Smooth muscle cell (in vitro differentiated cells): ENCODE measurements around the gene AURKAIP1. TPM values are rescaled to one million over a fixed set of nuclear protein-coding genes. Genes with fewer than 3 reads are reported as not detected.

Experiments
- DNase-seq: peaks from one replicate; lab custom pipeline; 2025; ENCODE audit not compliant: unreplicated experiment; lab: John Stamatoyannopoulos, UW
- H2AFZ ChIP-seq: fragments of 200-600 bp; sonication (generic); 2 replicates; pipeline ENCODE4 v1.6.0; 2016; ENCODE audit warnings: antibody characterized with exemption, low read depth, mild to moderate bottlenecking
- H3F3A ChIP-seq: fragments of 200-600 bp; sonication (generic); 2 replicates; pipeline ENCODE4 v1.6.0; 2017; ENCODE audit warnings: antibody characterized with exemption, low read depth
- H3K27ac ChIP-seq: fragments of 200-600 bp; sonication (generic); 2 replicates; pipeline ENCODE4 v1.5.1; 2016; ENCODE audit warnings: low read depth, mild to moderate bottlenecking
- H3K27me3 ChIP-seq: fragments of 200-600 bp; sonication (generic); 2 replicates; pipeline ENCODE4 v1.6.1; 2016; ENCODE audit warnings: low read depth, mild to moderate bottlenecking
- H3K36me3 ChIP-seq: fragments of 200-600 bp; sonication (generic); 2 replicates; pipeline ENCODE4 v1.5.1; 2016; ENCODE audit warnings: low read depth
- H3K4me1 ChIP-seq: fragments of 200-600 bp; sonication (generic); 2 replicates; pipeline ENCODE4 v1.5.1; 2016; ENCODE audit warnings: low read depth
- H3K4me2 ChIP-seq: fragments of 200-600 bp; sonication (generic); 2 replicates; pipeline ENCODE4 v1.6.0; 2016; ENCODE audit warnings: mild to moderate bottlenecking
- H3K4me3 ChIP-seq: fragments of 200-600 bp; sonication (generic); 2 replicates; pipeline ENCODE4 v1.5.1; 2016; ENCODE audit warnings: mild to moderate bottlenecking
- H3K79me2 ChIP-seq: fragments of 200-600 bp; sonication (generic); 2 replicates; pipeline ENCODE4 v1.6.0; 2016; ENCODE audit warnings: low read depth, mild to moderate bottlenecking
- H3K9ac ChIP-seq: fragments of 200-600 bp; sonication (generic); 2 replicates; pipeline ENCODE4 v1.6.0; 2016; ENCODE audit warnings: low read depth
- H3K9me3 ChIP-seq: fragments of 200-600 bp; sonication (generic); replicated peaks from 2 replicates; pipeline ENCODE4 v1.5.1; 2016; ENCODE audit warnings: low read depth
- H4K20me1 ChIP-seq: fragments of 200-600 bp; sonication (generic); 2 replicates; pipeline ENCODE4 v1.6.0; 2016; ENCODE audit warnings: low read depth
- CTCF ChIP-seq: fragments of 200-600 bp; sonication (generic); IDR thresholded peaks from 2 replicates; pipeline ENCODE4 v1.5.1; 2017; ENCODE audit warnings: borderline replicate concordance, mild to moderate bottlenecking, antibody characterized with exemption; ENCODE audit not compliant: insufficient read depth, poor library complexity, severe bottlenecking
- WGBS: methylation state at CpG from one replicate; pipeline ENCODE4 v1.1.7; 2016; ENCODE audit warnings: low lambda C conversion rate; 5-methylcytosine and 5-hydroxymethylcytosine counted together
- polyA plus RNA-seq: library from polyadenylated mRNA; unstranded; fragments of >200 nt; fragmentation: Nextera tagmentation; extraction: Ambion mirVana; gene quantifications from 2 replicates; pipeline ENCODE4 v1.2.1, GENCODE V29; 2016
- total RNA-seq: library from RNA; depleted of rRNA; stranded (reverse); fragments of >200 nt; gene quantifications from 2 replicates; pipeline ENCODE4 v1.2.3, GENCODE V29; 2014

AURKAIP1 gene
- total and polyA plus RNA-seq, 2 experiments from 2014 or later = 60.1 to 214 TPM

GRCh38 chr1:1347026-1347595, 27.9 kb downstream of the AURKAIP1 start:
- no peak for TF ChIP-seq CTCF
- peaks cover 57% of the 10 kb centered on the region for H3K79me2 ChIP-seq
- WGBS = 87% methylated on average over 10 of the region's 10 CpGs
- peak overlapping the region; percentile 97 for H3K4me2 ChIP-seq
- peak overlapping the region; percentile 72 for H3K4me3 ChIP-seq
- H3K9ac ChIP-seq = peak overlapping the region; percentile 47
- DNase-seq = no peak
- no peak overlapping the region for H3K27ac ChIP-seq
- H4K20me1 ChIP-seq = peaks cover 71% of the 10 kb centered on the region
- peaks cover 12% of the 10 kb centered on the region for H3K4me1 ChIP-seq
- no peaks in the 10 kb centered on the region for H3K27me3 ChIP-seq
- no peaks in the 10 kb centered on the region for H3K36me3 ChIP-seq
- H3K9me3 ChIP-seq = no peaks in the 10 kb centered on the region
- peaks cover under 1% of the 10 kb centered on the region for H3F3A ChIP-seq
- H2AFZ ChIP-seq = no peak overlapping the region

GRCh38 chr1:1346501-1346890, 28.5 kb downstream of the AURKAIP1 start:
- no peak overlapping the region for H3K4me3 ChIP-seq
- no peak for DNase-seq
- H3K27ac ChIP-seq = no peak overlapping the region
- 92% methylated on average over 10 of the region's 10 CpGs for WGBS
- no peaks in the 10 kb centered on the region for H3K36me3 ChIP-seq
- H3K79me2 ChIP-seq = peaks cover 57% of the 10 kb centered on the region
- peaks cover 71% of the 10 kb centered on the region for H4K20me1 ChIP-seq
- no peak for TF ChIP-seq CTCF
- H3K4me2 ChIP-seq = no peak overlapping the region
- no peak overlapping the region for H2AFZ ChIP-seq
- no peak overlapping the region for H3K9ac ChIP-seq
- peaks cover 12% of the 10 kb centered on the region for H3K4me1 ChIP-seq
- H3K9me3 ChIP-seq = no peaks in the 10 kb centered on the region
- H3F3A ChIP-seq = no peaks in the 10 kb centered on the region
- H3K27me3 ChIP-seq = no peaks in the 10 kb centered on the region

- Histone ChIP-seq H3K27me3 (no peaks in the 10 kb centered on the region), H3F3A (no peaks in the 10 kb centered on the region), H4K20me1 (peaks cover 75% of the 10 kb centered on the region), H3K9ac (no peak overlapping the region), H3K36me3 (no peaks in the 10 kb centered on the region), H3K9me3 (no peaks in the 10 kb centered on the region), H3K79me2 (peaks cover 57% of the 10 kb centered on the region), H3K4me3 (no peak overlapping the region), H3K27ac (peak overlapping the region; percentile 77), H2AFZ (no peak overlapping the region), H3K4me2 (no peak overlapping the region), H3K4me1 (peaks cover 12% of the 10 kb centered on the region)
- no peak for DNase-seq
- no peak for TF ChIP-seq CTCF
- 98% methylated on average over 12 of the region's 12 CpGs for WGBS
Observed at GRCh38 chr1:1345860-1346500, 29.0 kb downstream of the AURKAIP1 start.

- 95% methylated on average over 10 of the region's 16 CpGs for WGBS
- Histone ChIP-seq H3K9ac (peak overlapping the region; percentile 47), H3K36me3 (no peaks in the 10 kb centered on the region), H3K9me3 (no peaks in the 10 kb centered on the region), H3K4me3 (no peak overlapping the region), H3K27ac (peak overlapping the region; percentile 77), H4K20me1 (peaks cover 80% of the 10 kb centered on the region), H3K4me1 (peaks cover 12% of the 10 kb centered on the region), H3K4me2 (no peak overlapping the region), H3K27me3 (no peaks in the 10 kb centered on the region), H3F3A (no peaks in the 10 kb centered on the region), H3K79me2 (peaks cover 57% of the 10 kb centered on the region), H2AFZ (no peak overlapping the region)
- TF ChIP-seq CTCF = no peak
- no peak for DNase-seq
Observed at GRCh38 chr1:1345384-1345783, 29.6 kb downstream of the AURKAIP1 start.
